Measurements from ENCODE around the gene KLF7. TPM values are rescaled to one million over a fixed set of nuclear protein-coding genes. Genes with fewer than 3 reads are reported as not detected.

Gene KLF7
- total RNA-seq, 2 donors from 2014 or later: 22.1 to 31.8 TPM

DNA sequence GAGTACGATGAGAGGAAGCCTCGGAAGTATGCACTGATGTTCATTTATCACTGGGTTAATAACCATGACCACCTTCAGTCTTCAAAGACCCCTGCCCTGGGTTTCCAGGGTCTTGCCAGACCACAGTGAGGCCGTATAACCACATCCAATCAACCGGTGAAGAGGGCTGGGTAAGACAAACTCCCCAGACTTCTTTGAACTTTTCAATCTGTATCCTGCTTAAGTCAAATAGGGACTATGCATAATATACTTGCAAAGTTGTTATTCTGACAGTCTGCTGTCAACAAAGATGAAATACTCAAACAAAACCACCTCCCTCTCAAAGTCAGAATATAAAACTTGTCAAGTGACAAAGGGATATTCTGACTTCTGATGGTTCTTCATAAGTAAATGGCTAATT is 54.0 kb downstream of the KLF7 start:
- no peak for ATAC-seq

DNA sequence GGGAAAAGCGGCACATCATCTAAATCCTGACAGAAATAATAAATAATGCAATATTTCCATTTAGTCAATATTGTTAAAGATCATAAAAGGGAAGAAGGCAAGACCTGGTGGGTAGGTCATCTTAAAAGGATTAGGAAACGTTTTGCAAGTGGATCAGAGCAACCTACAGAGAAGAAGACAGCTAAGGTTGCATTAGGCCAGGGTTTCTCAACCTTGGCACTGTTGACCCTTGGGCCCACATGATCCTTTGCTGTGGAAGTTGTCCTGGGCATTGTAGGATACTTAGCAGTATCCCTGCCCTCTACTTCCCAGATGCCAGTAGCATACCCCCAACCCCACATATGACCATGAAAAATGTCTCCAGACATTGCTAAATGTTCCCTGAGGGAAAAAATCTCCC is 55.0 kb downstream of the KLF7 start:
- ATAC-seq (no peak), DNase-seq (no peak)
- intact Hi-C loops (cut with DNase I): no loop called here

More for the DNA sequence above, 54.0 kb downstream of the KLF7 start:
- intact Hi-C loops (cut with DNase I): no loop called here
- DNase-seq: no peak

DNA sequence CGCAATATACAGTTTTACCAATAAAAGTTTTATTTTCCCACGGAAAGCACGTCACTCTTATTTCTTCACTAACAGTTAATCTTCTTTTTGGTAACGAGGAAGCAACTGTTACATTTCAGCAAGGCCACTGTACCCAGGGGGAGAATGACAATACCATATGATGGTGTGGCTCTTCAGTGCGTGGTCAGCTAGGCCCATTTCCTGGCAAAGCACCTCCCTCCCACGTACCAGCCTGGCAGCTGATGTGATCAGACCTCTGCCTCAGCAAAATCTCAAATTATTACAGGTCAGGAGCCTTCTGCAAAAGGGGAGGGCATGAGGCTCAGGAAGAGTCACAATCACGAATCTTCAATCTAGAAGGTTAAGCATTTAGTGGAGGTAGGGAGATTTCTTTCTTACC is 55.4 kb downstream of the KLF7 start:
- DNase-seq: no peak

DNA sequence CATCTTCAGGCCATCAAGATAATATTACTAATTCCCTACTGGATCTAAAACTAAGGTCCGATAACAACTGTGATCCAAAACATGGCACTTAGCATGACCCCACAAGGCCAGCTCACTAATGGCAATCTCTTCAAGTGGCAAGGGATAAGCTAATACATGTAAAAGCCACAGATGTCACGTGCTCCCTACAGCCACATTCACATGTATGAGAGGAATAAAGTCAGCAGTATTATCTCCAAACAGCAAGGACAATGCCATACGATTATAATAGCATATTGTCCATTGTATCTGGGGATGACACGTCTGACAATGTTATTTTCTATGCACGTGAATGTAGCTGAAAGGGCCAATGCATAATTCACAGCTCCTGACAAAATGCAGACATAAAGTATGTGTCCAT is 56.0 kb downstream of the KLF7 start:
- DNase-seq: no peak
- no peak for ATAC-seq
- intact Hi-C loops (cut with DNase I): no loop called here

More for the DNA sequence above, 55.4 kb downstream of the KLF7 start:
- intact Hi-C loops (cut with DNase I): no loop called here
- no peak for ATAC-seq

DNA sequence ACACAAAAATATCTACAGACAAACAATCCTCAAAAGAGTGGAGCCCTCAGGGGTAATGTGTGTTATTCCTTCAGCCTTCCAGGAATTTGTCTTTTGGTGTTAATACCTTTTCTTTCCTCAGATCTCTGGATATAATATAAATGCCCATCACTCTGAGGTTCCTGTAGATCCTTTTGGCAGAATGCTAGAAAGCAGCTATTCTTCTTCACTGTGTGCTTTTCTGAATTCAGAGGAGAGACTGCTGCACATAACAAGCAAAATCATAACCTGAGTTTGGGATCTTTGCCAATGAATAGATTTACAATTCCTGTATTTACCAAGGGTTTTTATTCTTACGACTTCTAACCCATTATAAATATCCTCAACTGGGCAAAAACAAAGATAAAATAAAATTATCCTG is 57.3 kb downstream of the KLF7 start:
- no peak for ATAC-seq
- intact Hi-C loops (cut with DNase I): no loop called here

DNA sequence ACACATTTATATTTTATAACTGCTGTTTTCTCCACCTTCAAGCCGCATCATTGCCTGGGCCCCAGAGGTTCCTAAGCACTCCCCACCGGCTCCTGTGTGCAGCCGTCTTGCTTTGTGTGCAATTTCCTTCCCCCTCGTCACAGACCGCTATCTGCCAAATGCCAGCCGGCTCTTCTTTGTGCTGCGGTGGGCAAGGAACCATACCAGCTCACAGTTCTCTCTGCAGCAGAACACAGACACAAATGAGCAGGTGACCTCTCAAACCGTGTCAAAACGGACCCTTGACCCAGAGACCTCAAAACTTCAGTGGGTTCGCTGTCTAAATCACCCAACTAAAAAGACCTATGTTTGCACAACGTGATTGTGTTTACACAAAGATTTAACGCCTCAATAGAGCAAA is 58.2 kb downstream of the KLF7 start:
- intact Hi-C loops (cut with DNase I): no loop called here
- DNase-seq (no peak), ATAC-seq (no peak)

More for the DNA sequence above, 57.3 kb downstream of the KLF7 start:
- no peak for DNase-seq

DNA sequence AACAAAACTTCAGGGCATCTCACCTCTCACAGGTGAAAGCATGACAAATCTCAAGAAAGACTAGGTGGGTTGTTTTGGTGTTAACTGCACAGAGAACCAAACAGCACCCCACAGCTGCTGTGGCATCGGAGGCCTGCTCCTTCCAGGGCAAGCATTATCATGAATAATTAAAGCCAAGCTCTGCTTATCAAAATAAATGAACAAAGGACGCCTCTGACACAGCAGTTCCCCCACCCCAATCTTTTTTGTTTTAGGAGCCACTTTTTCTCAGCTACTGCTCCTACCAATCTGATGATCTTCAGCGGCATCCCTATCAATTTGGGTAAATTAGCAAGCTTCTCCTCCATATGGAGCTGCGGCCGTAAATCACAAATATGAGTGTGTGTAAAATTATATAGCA is 58.6 kb downstream of the KLF7 start:
- intact Hi-C loops (cut with DNase I): no loop called here
- DNase-seq: no peak
- no peak for ATAC-seq

DNA sequence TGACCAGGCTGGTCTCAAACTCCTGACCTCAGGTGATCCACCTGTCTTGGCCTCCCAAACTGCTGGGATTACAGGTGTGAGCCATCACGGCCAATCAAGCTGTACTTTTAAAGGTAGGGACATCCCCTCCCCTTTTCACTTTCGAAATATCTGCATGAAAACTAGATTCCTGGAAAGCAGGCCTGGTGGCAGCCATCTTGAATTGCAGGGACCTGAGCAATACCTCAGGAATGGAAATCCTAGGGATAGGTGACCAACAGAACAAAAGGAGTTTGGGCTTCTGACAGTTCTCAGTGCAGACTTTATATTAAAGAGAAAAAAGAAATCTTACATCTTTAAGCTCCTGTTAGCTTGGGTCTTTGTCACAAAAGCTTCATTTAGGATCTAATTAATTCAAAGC is 62.6 kb downstream of the KLF7 start:
- DNase-seq (no peak), ATAC-seq (no peak)
- intact Hi-C loops (cut with DNase I): no loop called here

DNA sequence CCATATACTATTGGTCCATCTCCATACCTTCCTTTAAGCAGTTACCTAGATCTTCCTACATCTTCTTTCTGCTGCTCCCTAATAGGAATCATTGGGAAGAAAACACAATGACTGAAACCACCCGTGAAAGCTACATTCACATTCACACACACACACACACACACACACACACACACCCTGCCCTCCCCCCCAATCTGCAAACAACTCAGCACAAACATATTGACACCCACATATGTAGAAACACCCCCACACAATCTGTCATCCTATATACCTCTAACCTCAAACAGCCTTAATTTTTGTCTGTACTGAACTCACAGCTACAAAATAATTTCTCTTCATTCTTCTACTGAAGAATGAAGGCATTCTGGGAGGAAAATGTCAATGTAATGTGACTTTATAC is 63.8 kb downstream of the KLF7 start:
- intact Hi-C loops (cut with DNase I): no loop called here
- ATAC-seq: no peak
- no peak for DNase-seq

DNA sequence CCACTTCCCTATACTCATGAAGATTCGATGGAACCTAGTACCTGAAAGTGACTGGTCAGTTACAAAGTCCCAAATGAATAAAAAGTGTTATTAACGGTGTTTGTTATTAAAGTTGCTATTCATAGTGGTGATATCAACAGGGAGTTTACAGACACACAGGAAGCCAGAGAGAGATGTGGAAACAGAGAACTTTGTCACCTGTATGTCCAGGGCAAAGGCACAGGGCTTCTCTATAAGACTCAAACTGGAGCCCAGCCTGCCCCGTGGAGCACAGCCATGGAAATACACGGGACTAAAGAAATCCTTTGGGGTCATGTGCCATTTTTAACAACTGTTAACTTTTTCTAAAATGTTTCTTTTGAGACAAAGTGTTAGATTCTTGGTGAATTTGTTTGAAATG is 68.5 kb downstream of the KLF7 start:
- ATAC-seq: no peak
- intact Hi-C loops (cut with DNase I): no loop called here
- no peak for DNase-seq

DNA sequence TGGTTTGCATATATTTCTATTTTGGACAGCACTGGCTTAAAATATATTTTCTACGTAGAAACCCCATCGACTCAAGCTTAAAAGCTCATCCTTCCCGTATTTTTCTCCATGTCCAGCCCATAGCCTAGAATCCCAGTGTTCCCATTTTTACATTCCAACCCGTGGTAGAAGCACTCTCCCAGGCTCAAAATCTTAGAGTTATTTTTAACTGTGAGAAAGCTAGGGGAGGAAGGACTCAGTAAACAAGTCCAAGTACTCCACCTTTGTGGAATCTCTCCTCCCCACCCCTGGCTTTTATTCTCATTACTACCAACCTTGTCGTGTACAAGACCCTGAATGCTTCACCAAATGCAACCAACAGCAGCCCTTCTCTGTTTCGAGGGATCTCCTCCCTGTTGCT is 69.8 kb downstream of the KLF7 start:
- intact Hi-C loops (cut with DNase I): no loop called here
- DNase-seq (no peak), ATAC-seq (no peak)

DNA sequence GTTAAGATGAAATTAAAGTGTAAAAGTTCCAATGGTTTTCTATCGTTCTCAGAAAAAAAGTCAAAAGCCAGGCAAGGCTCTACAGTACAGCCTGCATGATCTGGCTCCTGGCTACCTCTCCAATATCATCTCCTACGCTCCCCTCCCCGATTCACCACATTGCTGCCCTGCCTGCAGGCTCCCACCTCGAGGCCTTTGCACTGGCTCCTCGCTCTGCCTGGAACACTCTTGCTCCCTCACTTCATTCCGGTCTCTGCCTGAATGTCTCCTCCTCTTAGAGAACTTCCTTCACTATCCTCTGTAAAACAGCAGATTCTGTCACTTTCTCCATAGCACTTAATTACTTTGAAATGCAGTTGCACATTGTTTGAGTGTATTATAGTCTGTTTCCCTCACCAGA is 72.5 kb downstream of the KLF7 start:
- intact Hi-C loops (cut with DNase I): no loop called here
- DNase-seq (no peak), ATAC-seq (no peak)

DNA sequence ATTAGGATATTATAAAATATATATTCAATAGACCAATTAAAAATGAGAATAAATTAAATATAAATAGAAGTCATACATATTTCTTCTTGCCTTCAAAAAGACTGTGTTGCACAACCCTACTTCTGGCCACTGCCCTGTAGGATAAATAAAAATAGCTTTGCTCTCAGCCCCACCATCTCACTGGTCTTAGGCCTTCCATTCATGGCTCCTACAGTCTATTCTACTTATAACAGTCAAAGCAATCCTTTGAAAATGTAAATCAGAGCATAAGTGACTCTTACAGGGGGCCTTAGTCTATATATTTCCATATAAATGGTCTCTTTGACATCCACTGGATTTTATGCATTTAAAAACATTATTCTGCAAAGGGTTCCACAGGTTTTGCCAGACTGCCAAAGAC is 72.9 kb downstream of the KLF7 start:
- no peak for ATAC-seq
- intact Hi-C loops (cut with DNase I): no loop called here
- no peak for DNase-seq

DNA sequence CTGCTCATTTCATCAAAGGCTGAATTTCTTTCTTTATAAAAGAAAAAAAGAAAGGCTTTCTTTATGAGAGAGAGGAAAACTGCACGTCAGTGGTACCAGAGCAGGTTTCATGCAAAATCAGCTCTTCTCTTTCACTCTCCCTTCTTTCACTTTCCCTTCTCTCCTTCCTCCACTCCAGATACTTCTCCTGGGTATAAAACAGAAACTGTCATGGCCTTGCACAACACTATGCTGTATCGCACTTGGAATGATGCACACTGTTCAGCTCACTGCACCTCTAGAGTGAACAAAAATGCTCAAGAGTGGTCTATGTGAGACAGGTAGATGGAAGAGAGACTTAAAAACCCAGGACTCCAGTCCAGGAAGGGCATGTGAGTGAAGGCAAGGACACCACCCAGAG is 73.8 kb downstream of the KLF7 start:
- peak in 1 of 2 donors; percentile 18 for ATAC-seq
- intact Hi-C loops (cut with DNase I): no loop called here
- DNase-seq: no peak

DNA sequence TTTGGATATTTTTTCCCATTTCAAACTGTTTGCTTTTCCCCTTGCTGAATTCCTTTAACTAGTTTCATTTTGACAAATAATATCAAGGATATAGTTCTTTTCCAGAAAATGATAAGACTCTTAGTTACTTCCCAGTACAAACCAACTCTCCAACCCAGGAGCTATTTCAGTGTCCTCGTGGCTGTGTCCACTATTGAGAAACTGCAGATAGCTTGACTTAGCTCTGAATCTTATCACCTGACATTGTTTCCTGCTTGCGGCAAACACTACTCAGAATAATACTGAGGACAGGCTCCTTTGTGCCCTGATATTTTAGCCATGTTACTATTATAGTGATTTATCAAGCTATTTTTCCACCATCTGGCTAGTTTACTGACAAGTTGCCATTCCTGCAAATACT is 74.6 kb downstream of the KLF7 start:
- intact Hi-C loops (cut with DNase I): no loop called here
- DNase-seq (peak; percentile 26), ATAC-seq (peak; percentile 72 to 77)

DNA sequence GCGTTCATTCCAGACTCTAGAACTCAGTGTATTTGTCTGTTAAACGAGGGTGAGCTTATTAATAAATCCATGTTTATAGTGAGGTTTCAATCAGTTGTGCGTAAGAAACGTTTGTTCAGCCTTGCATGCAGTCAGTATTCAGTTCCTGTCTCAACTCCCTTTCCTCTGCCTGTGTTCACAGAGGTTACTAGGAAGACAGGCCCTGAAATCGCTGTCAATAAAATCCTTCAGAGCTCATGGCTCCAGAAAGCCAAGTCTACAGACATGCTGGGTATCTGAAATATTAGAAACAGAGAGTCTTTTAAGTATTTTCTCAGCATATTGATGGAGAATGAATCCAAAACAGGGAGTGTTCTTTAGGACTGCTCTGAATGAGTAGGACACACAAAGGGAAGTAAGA is 75.4 kb downstream of the KLF7 start:
- ATAC-seq: no peak
- DNase-seq: no peak
- intact Hi-C loops (cut with DNase I): no loop called here

DNA sequence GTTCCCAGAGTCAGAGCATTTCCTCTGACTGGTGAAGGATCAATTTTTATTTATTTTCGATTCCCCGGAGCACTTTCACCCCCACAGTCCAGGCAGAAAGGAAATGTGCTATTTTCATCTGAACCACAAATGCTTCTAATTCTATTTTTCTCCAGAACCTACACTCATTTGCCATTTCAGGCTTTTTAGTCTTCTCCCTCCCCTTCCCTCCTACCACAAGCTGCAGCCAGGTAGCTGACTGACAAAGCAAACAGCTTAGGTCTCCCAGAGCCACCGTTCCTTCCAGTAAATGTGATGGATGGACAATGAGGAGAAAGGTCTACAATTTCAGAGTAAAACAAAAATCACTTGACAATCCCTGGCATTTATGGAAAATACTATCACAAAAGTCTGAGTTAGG is 76.9 kb downstream of the KLF7 start:
- ATAC-seq (no peak), DNase-seq (no peak)
- intact Hi-C loops (cut with DNase I): loop anchor here in 1 of 2 donors (5.0 kb wide), 1 partner anchor 73 kb away; no protein-coding TSS in a partner anchor

DNA sequence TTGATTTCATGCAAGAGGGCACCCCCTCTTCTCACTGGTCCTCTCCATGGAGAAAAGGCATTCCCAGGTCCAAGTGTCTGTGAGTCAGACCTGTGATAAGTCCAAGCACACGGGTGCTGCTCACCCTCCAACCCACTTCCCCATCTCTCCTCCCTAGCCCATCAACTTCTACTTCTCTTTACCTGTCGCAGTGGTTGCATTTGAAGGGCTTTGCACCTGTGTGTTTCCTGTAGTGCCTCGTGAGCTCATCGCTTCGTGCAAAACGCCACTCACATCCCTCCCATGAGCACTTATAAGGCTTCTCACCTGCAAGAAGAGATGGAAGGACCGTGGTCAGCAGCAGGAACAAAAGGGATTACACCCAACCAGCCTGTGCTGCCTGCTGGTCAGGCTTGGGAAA is 77.5 kb downstream of the KLF7 start:
- intact Hi-C loops (cut with DNase I): loop anchor here in 1 of 2 donors (5.0 kb wide), 1 partner anchor 74 kb away; no protein-coding TSS in a partner anchor
- ATAC-seq (no peak), DNase-seq (no peak)

DNA sequence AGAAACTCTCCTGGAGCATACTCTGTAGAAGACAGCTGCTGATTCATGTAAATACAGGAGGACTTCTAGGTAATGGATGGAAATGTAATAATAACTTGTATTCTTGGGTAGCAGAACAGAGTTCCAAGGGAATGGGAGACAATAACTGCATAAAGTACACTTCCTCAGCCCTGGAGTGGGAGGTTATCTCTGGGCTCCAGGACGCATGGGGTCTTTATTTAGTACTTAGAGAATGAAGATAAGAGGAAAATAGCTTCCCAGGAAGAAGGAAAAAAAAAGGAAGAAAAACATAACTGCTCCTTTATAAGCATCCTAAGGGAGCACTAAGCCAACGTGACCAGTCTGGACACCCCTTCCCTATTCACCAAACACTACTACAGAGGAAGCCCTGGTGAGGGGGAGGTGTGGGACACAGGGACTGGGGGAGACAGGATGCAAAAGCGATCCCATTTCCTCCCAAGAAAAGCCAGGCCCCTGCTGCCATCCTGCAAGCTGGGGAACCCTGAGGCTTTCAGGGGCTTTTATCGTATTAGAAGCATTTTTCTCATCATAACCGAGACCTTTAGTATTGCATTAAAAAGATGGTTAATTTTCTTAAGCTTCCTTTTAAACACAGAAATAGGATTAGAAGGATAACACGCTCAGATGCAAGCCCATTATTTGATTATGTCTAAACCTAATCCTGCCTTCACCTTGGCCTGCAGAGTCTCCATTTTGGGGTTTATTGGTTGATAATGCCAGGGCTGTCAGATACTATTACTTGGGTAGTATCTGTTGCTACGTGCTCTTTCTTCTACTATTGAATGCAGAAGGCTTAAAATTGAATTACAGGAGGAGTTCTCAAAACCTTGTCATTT is 78.5 kb downstream of the KLF7 start:
- no peak for ATAC-seq
- intact Hi-C loops (cut with DNase I): loop anchor here in 1 of 2 donors (5.0 kb wide), 1 partner anchor 75 kb away; no protein-coding TSS in a partner anchor
- DNase-seq: no peak

DNA sequence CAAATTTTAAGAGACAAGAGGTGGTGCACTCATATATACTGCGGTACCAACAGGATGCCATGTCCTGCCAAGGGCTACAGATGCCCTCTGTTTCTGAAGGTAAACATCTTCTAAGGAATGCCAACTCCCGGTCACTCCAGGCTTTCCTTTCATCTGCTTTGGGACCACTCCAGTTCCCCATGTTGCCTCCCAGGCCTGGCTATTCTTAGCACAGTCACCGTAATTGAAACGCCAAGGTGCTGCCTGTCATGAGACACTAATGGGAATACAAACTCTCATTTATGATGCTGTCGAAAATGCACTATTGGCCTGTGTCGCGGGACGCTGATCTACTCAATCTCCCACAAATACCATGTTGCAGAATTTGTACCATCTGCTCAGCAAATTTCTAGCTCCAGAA is 79.6 kb downstream of the KLF7 start:
- intact Hi-C loops (cut with DNase I): loop anchor here in 1 of 2 donors (5.0 kb wide), 1 partner anchor 76 kb away; no protein-coding TSS in a partner anchor
- peak; percentile 32 to 60 for ATAC-seq
- DNase-seq: no peak

DNA sequence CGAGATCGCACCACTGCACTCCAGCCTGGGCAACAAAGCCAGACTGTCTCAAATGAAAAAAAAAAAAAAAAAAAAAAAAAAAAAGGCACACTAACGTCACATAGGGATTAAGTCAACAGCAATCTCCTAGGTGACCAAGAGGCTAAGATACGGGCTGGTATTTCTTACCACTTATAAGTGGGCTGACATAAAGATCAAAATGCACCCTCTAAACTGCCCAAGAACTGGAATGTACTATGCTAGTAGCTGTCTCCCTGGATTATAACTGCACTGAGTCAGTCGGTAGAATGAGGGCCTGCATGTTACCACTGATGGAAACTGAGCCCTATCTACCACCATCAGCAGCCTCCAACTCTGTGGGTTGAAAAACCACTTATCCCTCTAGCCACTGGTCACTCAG is 80.6 kb downstream of the KLF7 start:
- DNase-seq (no peak), ATAC-seq (no peak)
- intact Hi-C loops (cut with DNase I): loop anchor here in 1 of 2 donors (5.0 kb wide), 1 partner anchor 77 kb away; no protein-coding TSS in a partner anchor

Data from left cardiac atrium (tissue), 4 donors.